Hepatic stellate cell (primary cell): Measurements from ENCODE around the gene SNAP23.

Experiments used
- DNase-seq: peaks from one replicate; pipeline ENCODE4 v3.0.0; 2011; ENCODE audit warnings: low spot score

Gene SNAP23

GRCh38 chr15:42495361-42496212, at the start of gene SNAP23:
Gene SNAP23 (plus strand): TSS chr15:42495634. CDS start chr15:42511847, 16,213 bp downstream.
- DNase-seq = peak; percentile 98

DNA sequence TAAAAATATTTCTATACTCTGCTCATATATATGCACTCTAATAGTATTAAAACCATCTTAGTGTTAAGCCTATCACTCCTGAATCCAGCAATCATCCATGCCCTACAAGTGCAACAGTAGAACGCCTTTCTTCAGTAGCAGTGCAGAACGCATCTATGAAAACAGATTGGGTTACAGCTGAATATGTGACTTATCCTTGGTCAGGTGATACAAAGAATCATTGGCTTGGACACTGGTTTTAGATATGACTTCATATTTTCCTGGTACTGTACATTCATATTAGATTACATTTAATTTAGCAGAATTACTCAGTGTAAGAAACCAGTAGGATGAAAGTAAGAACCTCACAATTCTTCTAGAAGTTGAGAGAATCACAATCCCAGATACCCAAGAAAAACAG, 47.8 kb upstream of the SNAP23 start:
- DNase-seq = no peak

DNA sequence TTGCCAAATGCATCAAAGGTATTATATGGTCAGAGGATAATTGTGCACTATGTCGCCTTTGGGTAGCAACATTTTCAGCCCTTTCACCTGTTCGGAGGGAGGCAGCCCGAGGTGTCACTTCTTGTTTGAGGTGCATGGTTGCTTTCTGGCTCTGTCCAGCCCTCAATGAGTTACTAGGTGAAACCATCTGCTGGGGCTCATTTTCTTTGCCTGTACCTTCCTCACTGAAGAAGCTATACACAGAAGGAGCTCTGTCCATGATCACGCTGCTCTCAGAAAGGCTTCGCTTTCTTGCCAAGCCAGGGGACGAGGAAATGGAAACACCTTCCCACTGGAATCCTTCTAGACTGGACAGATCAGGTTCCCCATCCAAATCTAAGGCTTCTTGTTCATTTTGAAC, 47.2 kb upstream of the SNAP23 start:
- DNase-seq = no peak

- DNase-seq = no peak
These were observed 45.5 kb upstream of the SNAP23 start for GRCh38 chr15:42449770-42450424.

- no peak for DNase-seq
These were observed 45.0 kb upstream of the SNAP23 start for GRCh38 chr15:42450425-42450790.

DNA sequence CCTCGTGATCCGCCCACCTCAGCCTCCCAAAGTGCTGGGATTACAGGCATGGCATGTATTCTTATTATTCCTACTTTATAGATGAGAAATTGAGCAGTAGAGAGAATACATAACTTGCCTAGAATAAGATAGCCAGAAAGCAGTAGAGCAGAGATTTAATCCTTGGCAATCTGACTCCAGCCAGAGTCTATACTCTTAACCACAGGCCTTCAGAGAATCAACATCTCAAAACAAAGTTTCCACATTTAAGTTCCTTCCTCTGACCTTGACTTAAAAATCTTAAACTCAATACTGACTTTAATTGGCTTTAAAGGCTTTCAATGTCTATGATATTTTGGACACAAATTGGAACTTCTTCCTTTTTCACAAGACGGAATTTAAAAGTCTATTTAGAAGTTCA, 41.6 kb upstream of the SNAP23 start:
- DNase-seq = no peak

- DNase-seq = no peak
These were observed 38.9 kb upstream of the SNAP23 start for GRCh38 chr15:42456531-42456930.

DNA sequence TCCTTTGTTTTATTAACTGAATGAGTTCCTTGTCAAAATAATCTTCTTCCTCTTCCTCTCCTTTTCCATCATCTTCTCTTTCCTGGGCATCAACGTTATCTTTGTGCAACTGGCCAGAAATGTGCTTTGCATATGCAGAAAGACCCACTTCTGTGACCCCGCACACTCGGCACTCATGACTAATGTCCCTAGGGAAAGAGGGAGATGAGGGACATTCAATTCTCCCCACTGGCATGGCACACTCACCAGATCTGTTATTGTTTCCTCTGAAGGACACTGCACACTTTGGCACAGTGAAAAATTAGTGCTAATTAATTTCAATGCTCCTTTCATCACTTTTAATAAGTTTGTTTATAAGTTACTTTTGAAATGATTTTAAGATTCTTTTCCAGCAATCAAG, 38.5 kb upstream of the SNAP23 start:
- DNase-seq = peak; percentile 38

DNA sequence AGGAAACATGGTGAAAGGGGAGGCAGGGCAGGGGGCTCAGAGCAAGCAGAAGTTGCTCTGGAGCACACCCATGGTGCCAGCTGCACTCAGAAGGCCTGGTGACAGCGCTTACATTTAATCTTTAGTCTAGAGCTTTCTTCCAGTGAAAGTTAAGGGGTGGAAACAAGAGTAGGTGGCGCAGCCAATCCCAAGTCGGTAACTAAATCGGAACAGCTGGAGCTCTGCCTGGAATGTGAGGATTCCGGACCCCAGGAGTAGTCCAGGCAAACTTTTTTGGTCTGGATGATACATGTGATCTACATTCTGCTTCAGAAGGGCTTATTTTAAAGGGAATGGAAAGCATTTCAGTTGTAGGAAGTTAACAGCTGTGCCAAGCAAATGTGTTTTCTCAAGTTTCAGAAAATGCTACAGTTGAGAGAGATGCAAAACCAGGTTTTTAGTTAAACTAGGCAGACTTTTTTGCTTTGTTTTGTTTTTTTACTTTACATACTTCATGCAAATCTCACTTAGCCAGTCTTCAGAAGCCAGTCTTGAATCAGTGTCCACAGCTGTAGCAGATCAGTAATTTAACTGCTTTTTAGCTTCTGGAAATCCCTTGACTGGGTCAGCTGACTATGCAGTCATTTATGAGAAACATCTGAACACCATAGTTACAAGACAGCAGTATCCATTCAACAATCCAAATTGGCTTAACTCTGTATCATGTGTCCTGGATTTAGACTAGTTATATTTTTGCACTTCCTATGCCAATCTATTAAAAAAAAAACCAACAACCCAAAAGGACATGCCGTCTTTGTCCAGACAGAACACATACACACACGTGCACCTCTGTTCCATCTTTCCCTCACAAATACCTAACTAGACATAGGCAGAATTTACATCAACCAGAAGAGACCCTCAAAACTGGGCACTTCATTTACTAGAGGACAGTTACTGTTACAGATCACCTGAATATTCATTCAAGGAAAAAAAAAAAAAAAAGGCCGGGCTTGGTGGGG, 37.7 kb upstream of the SNAP23 start:
- DNase-seq = peak; percentile 82

DNA sequence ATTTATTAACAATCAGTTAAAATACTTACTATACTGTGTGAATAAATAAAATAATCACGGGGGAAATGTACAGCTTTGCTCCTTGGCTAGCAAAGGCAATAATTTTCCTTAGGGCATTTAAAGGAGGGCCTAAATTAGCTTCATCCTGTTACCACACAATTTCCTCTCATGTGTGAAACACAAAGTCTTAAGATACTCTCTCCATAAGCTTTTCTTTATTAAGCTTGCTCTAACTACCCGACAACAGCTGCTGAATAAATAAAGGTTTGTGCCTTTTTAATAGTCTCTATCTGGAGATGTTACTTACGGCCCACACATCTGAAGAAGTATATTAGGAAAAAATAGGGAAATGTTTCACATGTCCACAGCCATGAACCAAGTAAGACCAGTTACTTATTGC, 34.2 kb upstream of the SNAP23 start:
- DNase-seq = no peak

GRCh38 chr15:42465520-42466259, 29.7 kb upstream of the SNAP23 start:
- DNase-seq = no peak

DNA sequence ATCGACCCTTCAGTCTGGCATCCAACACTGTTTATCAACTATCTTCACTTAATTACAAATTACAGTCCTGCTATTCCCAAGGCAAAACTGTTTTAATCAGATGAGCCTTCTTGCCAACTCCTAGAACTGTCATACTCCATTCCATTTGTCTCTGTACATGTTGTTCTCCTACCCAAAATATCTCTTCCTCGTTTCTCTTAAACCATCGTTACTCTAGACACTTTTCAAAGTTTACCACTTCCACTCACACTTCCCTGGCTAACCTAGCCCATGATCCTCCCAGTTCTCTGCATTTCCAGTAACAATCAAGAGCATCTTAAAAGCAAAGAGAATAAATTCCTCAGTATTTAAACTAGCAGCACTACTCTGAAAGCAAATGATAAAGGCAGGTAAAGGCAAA, 24.4 kb upstream of the SNAP23 start:
- DNase-seq = no peak

- DNase-seq = no peak
These were observed 20.6 kb upstream of the SNAP23 start for GRCh38 chr15:42474827-42475226.

- no peak for DNase-seq
These were observed 12.7 kb upstream of the SNAP23 start for GRCh38 chr15:42482701-42483100.

- no peak for DNase-seq
These were observed 11.8 kb upstream of the SNAP23 start for GRCh38 chr15:42483677-42484076.

- peak; percentile 16 for DNase-seq
These were observed 5.2 kb upstream of the SNAP23 start for GRCh38 chr15:42490291-42490670.

- DNase-seq = peak; percentile 84
These were observed 4.5 kb upstream of the SNAP23 start, which contains the start of gene ZNF106 for GRCh38 chr15:42490671-42491538. Gene ZNF106 (minus strand): TSS chr15:42491141. CDS start chr15:42472289, 18,852 bp downstream.

- peak; percentile 81 for DNase-seq
These were observed 3.8 kb upstream of the SNAP23 start for GRCh38 chr15:42491539-42492225.

- DNase-seq = no peak
These were observed 1.8 kb upstream of the SNAP23 start for GRCh38 chr15:42493679-42494078.

DNA sequence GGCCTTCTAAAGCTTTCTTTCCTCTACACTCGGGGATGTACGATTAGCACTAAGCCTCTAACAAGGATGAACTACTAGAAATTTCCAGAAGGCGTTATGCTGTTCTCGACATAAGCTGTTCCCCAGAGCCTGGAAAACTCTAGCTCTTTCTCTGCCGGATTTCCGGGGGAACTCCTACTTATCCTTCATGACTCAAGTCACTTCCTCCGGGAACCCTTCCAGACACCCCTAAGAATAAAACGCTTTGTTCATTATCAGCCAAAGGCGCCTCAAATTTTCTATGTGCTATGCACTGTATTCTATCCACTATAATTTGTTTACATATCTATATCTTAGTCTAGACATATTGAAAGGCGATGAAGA, 455 bp upstream of the SNAP23 start:
- DNase-seq = peak; percentile 55
